Fibroblast of lung (primary cell): ENCODE data around the gene TMEM11. TPM values are rescaled to one million over a fixed set of nuclear protein-coding genes. Genes with fewer than 3 reads are reported as not detected.

ENCODE experiments used
- DNase-seq, 2 donors: peaks; one replicate each; pipeline versions ENCODE4 v3.0.0 to v3.0.0-alpha.2; 2010; ENCODE audit warnings: low read depth in 2 of 2
- H2AFZ ChIP-seq: 2 replicates; pipeline ENCODE4 v1.5.1; 2012; ENCODE audit warnings: low read length, control low read depth, inconsistent platforms
- H3K27ac ChIP-seq: 2 replicates; pipeline ENCODE4 v1.5.1; 2011; ENCODE audit warnings: low read length, control low read depth; ENCODE audit not compliant: insufficient read depth
- H3K27me3 ChIP-seq: 2 replicates; pipeline ENCODE4 v1.5.1; 2011; ENCODE audit warnings: mild to moderate bottlenecking, low read length; ENCODE audit not compliant: control insufficient read depth, insufficient read depth
- H3K36me3 ChIP-seq: 2 replicates; pipeline ENCODE4 v1.5.1; 2011; ENCODE audit warnings: low read length; ENCODE audit not compliant: control insufficient read depth, insufficient read depth
- H3K4me1 ChIP-seq: 2 replicates; pipeline ENCODE4 v1.5.1; 2011; ENCODE audit warnings: low read length; ENCODE audit not compliant: control insufficient read depth, insufficient read depth; ENCODE audit errors: extremely low read depth
- H3K4me2 ChIP-seq: 2 replicates; pipeline ENCODE4 v1.5.1; 2011; ENCODE audit warnings: low read length, control low read depth; ENCODE audit not compliant: insufficient read depth; ENCODE audit errors: extremely low read depth
- H3K4me3 ChIP-seq, 4 experiments: fragments of 200-600 bp in 1 of 4; sonication (generic) in 1 of 4; replicated peaks in 1 of 4; 2 replicates each; pipeline ENCODE4 v1.5.1; 2011 to 2016; ENCODE audit warnings: low read length in 4 of 4, low read depth in 3 of 4, mild to moderate bottlenecking in 3 of 4, control low read depth in 2 of 4, inconsistent platforms in 1 of 4, mixed read lengths in 1 of 4; ENCODE audit not compliant: insufficient read depth in 1 of 4; ENCODE audit errors: control extremely low read depth in 1 of 4
- H3K79me2 ChIP-seq: 2 replicates; pipeline ENCODE4 v1.5.1; 2012; ENCODE audit warnings: mild to moderate bottlenecking, low read length, inconsistent platforms; ENCODE audit not compliant: control insufficient read depth, insufficient read depth
- H3K9ac ChIP-seq: 2 replicates; pipeline ENCODE4 v1.5.1; 2011; ENCODE audit warnings: mild to moderate bottlenecking, low read length, control low read depth; ENCODE audit not compliant: insufficient read depth
- H3K9me3 ChIP-seq: 2 replicates; pipeline ENCODE4 v1.5.1; 2012; ENCODE audit warnings: low read depth, low read length; ENCODE audit not compliant: control insufficient read depth, insufficient read depth
- H4K20me1 ChIP-seq: 2 replicates; pipeline ENCODE4 v1.5.1; 2011; ENCODE audit warnings: low read length; ENCODE audit not compliant: control insufficient read depth, insufficient read depth; ENCODE audit errors: extremely low read depth
- CTCF ChIP-seq, 2 donors: IDR thresholded peaks in 1 of 2; conservative IDR thresholded peaks in 1 of 2; 1 replicate in 1 of 2; 2 replicates in 1 of 2; pipeline ENCODE4 v1.5.1; 2011 to 2012; ENCODE audit warnings: low read length in 2 of 2, control low read depth in 1 of 2, inconsistent platforms in 1 of 2, low read depth in 1 of 2, mild to moderate bottlenecking in 1 of 2
- EZH2 ChIP-seq: IDR thresholded peaks from 2 replicates; pipeline ENCODE4 v1.5.1; 2012; ENCODE audit warnings: low read length, control low read depth, mild to moderate bottlenecking; ENCODE audit errors: missing control alignments
- polyA plus RNA-seq, 2 donors: library from polyadenylated mRNA; depleted of rRNA in 1 of 2; stranded (reverse) in 1 of 2; unstranded in 1 of 2; fragments of >200 nt; gene quantifications; 2 replicates each; pipeline ENCODE4 v1.2.1, GENCODE V29; 2011 to 2012; ENCODE audit warnings: missing spikeins in 1 of 2
- total RNA-seq: library from RNA; depleted of rRNA; stranded (reverse); fragments of >200 nt; gene quantifications from 2 replicates; pipeline ENCODE4 v1.2.1, GENCODE V29; 2014

Gene TMEM11
- total and polyA plus RNA-seq, 2 donors (not counting 1 experiment from before 2014, with no cell fraction given), result 21.5 to 41.1 TPM

- Histone ChIP-seq H4K20me1 (no peaks in the 10 kb centered on the region), H2AFZ (no peak overlapping the region), H3K4me2 (no peak overlapping the region), H3K9me3 (no peaks in the 10 kb centered on the region), H3K4me3 (no peak overlapping the region), H3K36me3 (no peaks in the 10 kb centered on the region), H3K9ac (no peak overlapping the region), H3K27ac (no peak overlapping the region), H3K27me3 (no peaks in the 10 kb centered on the region), H3K79me2 (no peaks in the 10 kb centered on the region), H3K4me1 (peaks cover 9% of the 10 kb centered on the region)
- DNase-seq, result no peak
- TF ChIP-seq CTCF (conservative IDR thresholded peaks at IDR 0.05 in 1 of 2, IDR thresholded peaks at IDR 0.05 in 1 of 2; ENCODE audit: low read depth in 1 of 2, low read length in 2 of 2) (no peak), EZH2 (no peak)
Measured at GRCh38 chr17:21173543-21173942, 40.4 kb downstream of the TMEM11 start.

GRCh38 chr17:21172846-21173245, 41.1 kb downstream of the TMEM11 start:
- Histone ChIP-seq H3K36me3 (no peaks in the 10 kb centered on the region), H3K79me2 (no peaks in the 10 kb centered on the region), H3K9me3 (no peaks in the 10 kb centered on the region), H3K4me1 (peaks cover 9% of the 10 kb centered on the region), H2AFZ (no peak overlapping the region), H3K4me2 (no peak overlapping the region), H3K4me3 (no peak overlapping the region), H3K9ac (no peak overlapping the region), H3K27me3 (no peaks in the 10 kb centered on the region), H4K20me1 (no peaks in the 10 kb centered on the region), H3K27ac (no peak overlapping the region)
- no peak for DNase-seq
- TF ChIP-seq EZH2 (no peak), CTCF (conservative IDR thresholded peaks at IDR 0.05 in 1 of 2, IDR thresholded peaks at IDR 0.05 in 1 of 2; ENCODE audit: low read depth in 1 of 2, low read length in 2 of 2) (no peak)

GRCh38 chr17:21171970-21172510, 41.9 kb downstream of the TMEM11 start:
- TF ChIP-seq CTCF (conservative IDR thresholded peaks at IDR 0.05 in 1 of 2, IDR thresholded peaks at IDR 0.05 in 1 of 2; ENCODE audit: low read depth in 1 of 2, low read length in 2 of 2), result no peak
- TF ChIP-seq EZH2, result no peak
- Histone ChIP-seq H3K27me3 (no peaks in the 10 kb centered on the region), H3K79me2 (no peaks in the 10 kb centered on the region), H3K36me3 (no peaks in the 10 kb centered on the region), H3K27ac (no peak overlapping the region), H3K4me1 (peaks cover 12% of the 10 kb centered on the region), H3K9me3 (no peaks in the 10 kb centered on the region), H4K20me1 (no peaks in the 10 kb centered on the region), H3K4me3 (no peak overlapping the region), H3K4me2 (no peak overlapping the region), H2AFZ (no peak overlapping the region), H3K9ac (no peak overlapping the region)
- no peak for DNase-seq
